HG02763 (cell line): ENCODE measurements around the gene SOX2.

Experiments
- ATAC-seq: cut with Tn5 transposase; IDR thresholded peaks from one replicate; pipeline ENCODE4 v1.9.1; 2021; ENCODE audit warnings: mild to moderate bottlenecking, moderate library complexity; ENCODE audit not compliant: unreplicated experiment

The SOX2 gene

DNA sequence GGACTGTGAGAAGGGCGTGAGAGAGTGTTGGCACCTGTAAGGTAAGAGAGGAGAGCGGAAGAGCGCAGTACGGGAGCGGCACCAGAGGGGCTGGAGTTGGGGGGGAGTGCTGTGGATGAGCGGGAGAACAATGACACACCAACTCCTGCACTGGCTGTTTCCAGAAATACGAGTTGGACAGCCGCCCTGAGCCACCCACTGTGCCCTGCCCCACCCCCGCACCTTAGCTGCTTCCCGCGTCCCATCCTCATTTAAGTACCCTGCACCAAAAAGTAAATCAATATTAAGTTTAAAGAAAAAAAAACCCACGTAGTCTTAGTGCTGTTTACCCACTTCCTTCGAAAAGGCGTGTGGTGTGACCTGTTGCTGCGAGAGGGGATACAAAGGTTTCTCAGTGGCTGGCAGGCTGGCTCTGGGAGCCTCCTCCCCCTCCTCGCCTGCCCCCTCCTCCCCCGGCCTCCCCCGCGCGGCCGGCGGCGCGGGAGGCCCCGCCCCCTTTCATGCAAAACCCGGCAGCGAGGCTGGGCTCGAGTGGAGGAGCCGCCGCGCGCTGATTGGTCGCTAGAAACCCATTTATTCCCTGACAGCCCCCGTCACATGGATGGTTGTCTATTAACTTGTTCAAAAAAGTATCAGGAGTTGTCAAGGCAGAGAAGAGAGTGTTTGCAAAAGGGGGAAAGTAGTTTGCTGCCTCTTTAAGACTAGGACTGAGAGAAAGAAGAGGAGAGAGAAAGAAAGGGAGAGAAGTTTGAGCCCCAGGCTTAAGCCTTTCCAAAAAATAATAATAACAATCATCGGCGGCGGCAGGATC lies at the start of gene SOX2:
TSS of gene SOX2 (plus strand) at position 601 of the 811 bp plus-strand sequence. CDS start 436 bp downstream, outside the sequence.
- ATAC-seq = no peak

DNA sequence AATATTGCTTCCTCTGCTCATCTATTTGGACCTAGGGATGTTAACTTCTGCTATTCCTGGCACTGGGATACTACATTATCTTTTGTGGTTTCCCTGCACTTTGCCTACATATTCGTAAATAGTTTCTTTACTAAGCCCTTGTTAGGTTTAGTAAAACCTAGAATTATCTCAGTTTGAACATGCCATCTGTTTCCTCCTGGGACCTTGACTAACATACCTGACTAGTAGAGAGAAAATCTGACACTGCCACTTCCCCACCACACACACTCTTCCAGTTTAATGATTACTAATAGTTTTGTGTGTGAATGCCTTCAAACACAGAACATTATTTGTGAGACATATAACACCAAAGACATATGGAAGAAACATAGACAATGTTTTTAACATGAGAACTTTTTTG lies 28.2 kb upstream of the SOX2 start:
- ATAC-seq = no peak

DNA sequence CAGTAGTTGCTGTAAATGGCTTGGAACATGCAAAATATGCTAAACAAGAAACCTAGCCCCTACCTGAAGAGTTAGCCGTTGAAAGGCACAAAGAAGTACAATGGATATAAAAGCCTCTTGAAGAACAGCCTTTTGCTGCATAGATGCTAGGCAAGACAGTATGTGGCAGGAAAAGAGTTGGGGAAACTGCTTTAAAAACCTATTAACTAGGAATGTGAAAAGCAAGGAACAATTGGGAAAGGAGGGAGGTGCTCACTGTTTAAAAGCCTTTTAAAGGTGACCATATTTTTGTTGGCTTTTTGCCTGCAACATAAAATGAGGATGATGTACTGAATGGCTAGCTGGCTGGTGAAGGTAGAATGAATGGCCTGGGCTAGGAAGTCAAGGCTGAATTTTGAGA lies 24.5 kb upstream of the SOX2 start:
- no peak for ATAC-seq

- ATAC-seq = no peak
These were observed 24.0 kb upstream of the SOX2 start for GRCh38 chr3:181687731-181688130.

DNA sequence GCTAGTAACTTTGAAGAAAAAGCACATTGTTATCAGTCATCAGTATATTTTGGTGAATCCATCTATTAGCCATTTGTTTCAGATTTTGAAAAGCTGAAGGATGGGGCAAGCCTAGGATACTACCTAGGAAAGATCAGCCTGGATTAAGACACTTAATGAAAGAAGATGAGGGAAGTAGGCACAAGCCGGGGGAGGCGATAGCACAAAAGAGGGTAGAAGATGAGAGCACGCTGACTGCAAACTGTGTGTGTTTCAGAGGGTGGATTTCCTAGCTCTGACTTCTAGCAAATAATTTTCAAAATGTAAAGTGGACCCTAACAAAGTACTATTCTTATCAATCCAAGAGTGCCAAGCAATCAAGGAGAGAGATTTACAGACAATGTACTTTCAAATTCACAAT lies 22.2 kb upstream of the SOX2 start:
- no peak for ATAC-seq

GRCh38 chr3:181690769-181691168 lies 21.0 kb upstream of the SOX2 start:
- no peak for ATAC-seq

DNA sequence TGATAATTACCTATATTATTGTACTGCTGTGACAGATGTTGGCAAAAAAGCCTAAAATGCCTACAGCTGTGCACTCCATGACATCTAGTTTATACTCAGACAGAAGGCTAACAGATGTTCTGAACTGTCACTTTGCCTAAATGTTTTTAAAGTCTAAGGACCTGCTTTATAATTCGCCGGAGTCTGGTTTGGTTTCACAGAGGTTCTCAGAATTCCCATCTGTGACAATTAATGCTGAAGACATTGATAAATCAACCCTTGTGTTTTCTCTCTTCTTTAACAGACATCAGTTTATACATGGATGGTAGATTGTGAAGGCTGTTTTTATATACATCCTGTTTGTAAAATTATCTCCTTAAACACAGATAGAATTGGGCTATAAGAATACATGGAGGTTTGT lies 19.8 kb upstream of the SOX2 start:
- ATAC-seq = no peak

DNA sequence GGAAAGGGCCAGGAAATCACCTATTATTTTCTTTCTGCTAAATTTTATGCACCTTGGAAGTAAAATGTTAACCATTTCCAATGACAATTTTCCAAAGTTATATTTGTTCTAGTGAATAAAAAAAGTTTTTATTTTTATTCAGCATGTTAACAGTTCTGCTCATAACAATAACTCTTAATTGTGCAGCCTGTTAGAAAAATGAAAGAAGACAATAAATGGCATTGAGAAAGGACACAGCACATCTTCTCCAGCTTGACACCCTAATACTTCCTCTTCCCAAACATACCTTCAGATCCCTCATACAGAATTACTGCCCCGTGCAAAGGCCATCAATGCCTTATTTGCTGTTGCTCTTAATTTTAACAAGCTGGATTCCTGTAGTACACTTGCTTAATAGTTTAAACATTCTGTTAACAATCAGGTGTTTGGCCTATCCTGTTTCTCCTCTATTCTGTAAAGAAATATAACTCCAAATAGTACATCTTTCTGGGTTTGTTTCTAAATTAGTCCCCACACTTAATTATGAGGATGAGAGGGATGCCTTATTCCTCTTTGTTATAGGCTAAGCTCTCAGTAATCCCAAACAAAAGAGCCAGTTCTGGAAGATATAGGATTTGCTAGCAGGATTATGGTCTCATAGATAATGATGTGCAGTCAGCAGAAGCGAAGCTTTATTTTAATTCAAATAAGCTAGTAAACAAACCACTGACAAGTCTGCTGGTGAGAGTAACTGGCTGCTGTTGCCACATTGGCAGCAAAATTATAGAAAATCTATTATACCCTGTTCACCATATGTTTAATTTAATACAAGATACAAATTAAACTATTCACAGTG lies 19.2 kb upstream of the SOX2 start:
- no peak for ATAC-seq

- no peak for ATAC-seq
These were observed 18.4 kb upstream of the SOX2 start for GRCh38 chr3:181693280-181693679.

- no peak for ATAC-seq
These were observed 16.7 kb upstream of the SOX2 start for GRCh38 chr3:181694805-181695660.

GRCh38 chr3:181695661-181696491 lies 15.8 kb upstream of the SOX2 start:
- no peak for ATAC-seq

DNA sequence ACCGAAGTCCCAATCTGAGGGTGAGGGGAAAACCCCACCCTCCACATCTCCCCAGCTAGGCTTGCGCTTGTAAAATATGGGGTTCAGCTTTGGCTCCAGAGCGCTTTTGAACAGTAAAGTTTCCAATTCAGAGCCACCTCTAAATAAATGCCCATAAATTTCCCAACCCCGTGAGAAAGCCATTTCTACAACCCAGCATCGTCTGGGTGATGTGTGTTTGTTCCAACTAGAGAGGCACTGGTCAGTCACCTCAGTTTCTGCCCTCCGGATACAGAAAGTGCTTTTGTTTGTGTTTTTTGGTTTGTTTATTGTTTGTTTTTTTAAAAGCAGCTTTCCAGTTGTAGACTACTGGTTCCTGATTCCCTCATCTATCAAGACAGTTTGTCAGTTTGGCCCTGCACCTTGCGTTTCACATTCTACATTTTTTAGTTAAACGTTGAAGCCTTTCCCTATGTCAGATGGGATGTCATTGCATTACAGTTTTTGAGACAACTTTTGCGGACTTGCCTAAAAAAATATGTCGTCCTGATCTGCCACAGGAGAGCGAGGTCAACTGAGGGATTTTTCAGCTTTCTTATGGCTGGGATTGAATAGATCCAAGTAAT lies 15.0 kb upstream of the SOX2 start:
- ATAC-seq = no peak

DNA sequence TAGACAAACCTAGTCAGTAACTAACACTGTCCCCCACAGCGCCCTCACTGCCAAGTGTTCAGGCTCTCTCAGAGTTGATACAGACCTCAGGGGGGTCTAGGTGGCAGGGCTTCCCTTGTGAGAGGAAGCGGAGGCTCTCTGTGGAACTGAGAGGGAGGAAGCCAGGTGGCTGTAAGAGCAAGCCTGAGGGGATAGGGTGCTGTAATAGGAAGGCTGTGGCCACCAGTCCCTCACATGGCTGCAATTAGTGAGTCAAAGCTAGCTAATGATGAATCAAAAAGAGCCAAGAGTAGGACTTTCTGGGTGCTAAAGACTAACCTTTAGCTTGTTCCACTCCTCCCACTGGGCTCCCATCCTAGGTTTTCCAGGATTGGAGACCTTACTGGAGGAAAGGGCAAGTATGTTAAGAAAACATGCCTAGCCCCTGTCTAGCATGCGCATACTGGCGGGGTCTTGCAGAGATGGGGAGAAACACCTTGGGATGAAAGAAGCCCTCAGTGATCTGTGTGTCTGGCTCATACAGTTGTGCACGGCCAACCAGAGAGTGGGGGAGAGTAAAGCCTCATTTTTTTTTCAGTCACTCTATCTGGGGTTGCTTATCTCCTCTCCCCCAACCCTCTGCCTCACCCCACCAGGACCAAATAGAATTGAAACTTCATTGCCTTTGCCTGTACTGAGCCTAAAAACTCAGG lies 13.3 kb upstream of the SOX2 start:
- ATAC-seq = no peak

- no peak for ATAC-seq
These were observed 12.4 kb upstream of the SOX2 start for GRCh38 chr3:181699171-181699903.

- ATAC-seq = peak; percentile 79
These were observed 11.3 kb upstream of the SOX2 start for GRCh38 chr3:181700168-181701087.

DNA sequence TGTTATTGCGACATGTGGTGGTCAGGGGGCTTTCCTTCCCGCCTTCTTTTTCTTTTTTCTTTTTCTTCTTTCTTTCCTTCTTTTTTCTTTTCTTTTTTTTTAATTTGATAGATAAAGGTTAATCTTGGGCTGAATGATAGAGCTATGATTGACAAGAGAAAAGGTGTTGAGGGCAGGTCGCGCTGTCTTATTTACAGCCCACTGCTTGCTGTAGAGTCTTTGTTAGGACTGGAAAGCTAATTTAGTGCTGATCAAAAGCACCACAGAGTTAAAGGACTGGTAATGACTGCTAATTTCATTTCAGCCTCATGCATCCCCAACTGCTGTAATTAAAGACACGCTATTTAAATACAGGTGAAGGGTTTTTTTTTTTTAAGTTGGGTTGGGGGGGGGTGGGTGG lies 10.6 kb upstream of the SOX2 start:
- no peak for ATAC-seq

DNA sequence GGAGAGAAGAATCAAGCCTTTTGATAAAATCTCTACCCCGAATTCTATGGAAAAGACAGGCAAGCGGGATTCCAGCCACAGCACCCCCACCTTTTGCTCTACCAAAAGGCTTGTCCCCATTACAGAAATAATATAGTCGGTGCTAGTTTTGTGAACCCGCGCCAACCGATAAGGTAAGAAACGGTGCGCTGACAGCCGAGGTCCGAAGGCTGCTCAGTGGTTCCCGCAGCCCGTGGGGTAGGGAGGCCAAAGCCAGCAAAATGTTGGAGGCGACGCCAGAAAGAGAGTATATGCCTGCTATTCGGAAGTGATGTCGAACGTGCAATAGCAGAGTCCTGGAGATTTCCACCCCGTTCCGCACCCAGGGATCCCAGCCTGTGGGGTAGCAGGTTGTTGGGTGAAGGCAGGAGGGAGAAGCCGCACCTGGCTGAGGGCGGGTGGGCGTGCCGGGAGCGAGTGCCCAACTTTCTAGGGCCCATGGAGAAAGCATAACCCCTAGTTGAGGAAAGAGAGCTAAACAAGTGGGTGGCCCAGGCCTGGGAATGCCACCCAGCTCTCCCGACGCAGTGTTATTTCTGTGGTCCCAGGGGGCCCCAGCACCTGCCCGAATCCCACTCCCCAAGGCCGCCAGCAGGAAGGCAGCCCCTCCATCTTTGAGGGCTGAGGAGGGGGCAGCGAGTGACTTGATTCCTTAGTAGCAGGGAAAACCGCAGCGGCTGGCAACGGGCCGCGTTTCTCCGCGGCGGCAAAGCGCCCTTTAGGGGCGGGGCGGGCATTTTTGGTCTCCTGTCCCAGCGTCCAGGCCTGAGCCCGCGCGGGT lies 7.9 kb upstream of the SOX2 start:
- ATAC-seq = no peak
